Activated CD8-positive, alpha-beta memory T cell treated with anti-CD3 and anti-CD28 coated beads, Interleukin-2, amount 10 ng/mL, durations not matched to agents 7 days and 5 days (primary cell): ENCODE results near the gene PPIL4. TPM values are rescaled to one million over a fixed set of nuclear protein-coding genes. Genes with fewer than 3 reads are reported as not detected.

Experiments
- ATAC-seq: fragments of 150-1000 bp; cut with Tn5 transposase; one replicate; pipeline ENCODE4 v1.10.0; 2021; ENCODE audit warnings: moderate library complexity
- CTCF ChIA-PET: fragments of 350-600 bp; sonication (Branson Sonifier 250); formaldehyde crosslinking; loops from one replicate; lab custom pipeline; 2021; ENCODE audit warnings: antibody characterized with exemption; lab: Charles Lee
- DNase-seq: peaks from one replicate; pipeline ENCODE4 v3.0.0-alpha.2; 2020
- H3K27ac Mint-ChIP-seq: one replicate; pipeline ENCODE4 v1.8.0; 2021; ENCODE audit warnings: mild to moderate bottlenecking, mixed read lengths
- H3K27me3 Mint-ChIP-seq: one replicate; pipeline ENCODE4 v1.8.0; 2021; ENCODE audit warnings: mixed read lengths
- H3K36me3 Mint-ChIP-seq: one replicate; pipeline ENCODE4 v1.8.0; 2021; ENCODE audit warnings: mild to moderate bottlenecking, mixed read lengths
- H3K4me1 Mint-ChIP-seq: one replicate; pipeline ENCODE4 v1.8.0; 2021; ENCODE audit warnings: mixed read lengths
- H3K4me3 Mint-ChIP-seq: one replicate; pipeline ENCODE4 v1.8.0; 2021; ENCODE audit warnings: mild to moderate bottlenecking, moderate library complexity, mixed read lengths
- H3K9me3 Mint-ChIP-seq: one replicate; pipeline ENCODE4 v1.8.0; 2022; ENCODE audit warnings: low read depth, mixed read lengths
- total RNA-seq, 2 experiments: library from RNA; stranded (reverse); gene quantifications; one replicate each; pipeline ENCODE4 v1.2.3, GENCODE V29; 2021

Gene PPIL4, protein sequence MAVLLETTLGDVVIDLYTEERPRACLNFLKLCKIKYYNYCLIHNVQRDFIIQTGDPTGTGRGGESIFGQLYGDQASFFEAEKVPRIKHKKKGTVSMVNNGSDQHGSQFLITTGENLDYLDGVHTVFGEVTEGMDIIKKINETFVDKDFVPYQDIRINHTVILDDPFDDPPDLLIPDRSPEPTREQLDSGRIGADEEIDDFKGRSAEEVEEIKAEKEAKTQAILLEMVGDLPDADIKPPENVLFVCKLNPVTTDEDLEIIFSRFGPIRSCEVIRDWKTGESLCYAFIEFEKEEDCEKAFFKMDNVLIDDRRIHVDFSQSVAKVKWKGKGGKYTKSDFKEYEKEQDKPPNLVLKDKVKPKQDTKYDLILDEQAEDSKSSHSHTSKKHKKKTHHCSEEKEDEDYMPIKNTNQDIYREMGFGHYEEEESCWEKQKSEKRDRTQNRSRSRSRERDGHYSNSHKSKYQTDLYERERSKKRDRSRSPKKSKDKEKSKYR
- 10 to 100 TPM; 17.8 to 18.7 TPM for total RNA-seq

- H3K9me3 Mint-ChIP-seq = no peaks in the 10 kb centered on the region
- CTCF ChIA-PET = interaction anchor here (0.6 to 9.3 kb wide), 19 partner anchors 9 to 822 kb away, joined by 3 to 90 read pairs (median 4); partner anchors contain the start of genes GINM1, KATNA1 and LATS1
- H3K4me1 Mint-ChIP-seq = peaks cover 37% of the 10 kb centered on the region
- peak within 1 kb of the TSS; percentile 99 for H3K4me3 Mint-ChIP-seq
- H3K27me3 Mint-ChIP-seq = no peaks in the 10 kb centered on the region
- DNase-seq (peak; percentile 97), ATAC-seq (peak; percentile 86)
- H3K27ac Mint-ChIP-seq = peak within 1 kb of the TSS; percentile 99
- H3K36me3 Mint-ChIP-seq = peaks cover 2% of the 10 kb centered on the region
Measured at GRCh38 chr6:149545754-149546471, at the start of gene PPIL4. TSS of gene PPIL4 (minus strand) at chr6:149546043. CDS start at chr6:149546005, 38 bp downstream.

DNA sequence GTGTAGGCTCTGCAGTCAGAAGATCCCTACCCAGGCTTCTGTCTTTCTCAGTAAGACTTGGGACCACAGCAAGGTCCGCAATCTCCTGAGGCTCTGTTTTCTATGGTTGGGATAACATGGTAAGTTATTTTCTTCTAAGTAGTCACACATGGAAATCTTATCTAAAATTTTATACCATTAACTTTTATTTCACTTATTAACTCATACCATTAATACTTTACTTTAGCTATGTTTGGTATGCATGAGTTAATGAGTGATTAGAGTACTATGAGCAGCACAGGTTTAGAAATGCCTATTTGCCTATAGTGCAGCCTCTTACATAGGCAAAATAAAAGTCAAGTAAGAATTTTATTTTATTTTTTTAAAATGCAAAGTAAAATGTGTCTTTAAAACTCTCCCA lies 47.6 kb upstream of the PPIL4 start:
- peaks cover 41% of the 10 kb centered on the region for H3K36me3 Mint-ChIP-seq
- CTCF ChIA-PET = no interaction called here
- H3K27ac Mint-ChIP-seq = no peak overlapping the region
- H3K9me3 Mint-ChIP-seq = no peaks in the 10 kb centered on the region
- no peaks in the 10 kb centered on the region for H3K27me3 Mint-ChIP-seq
- no peaks in the 10 kb centered on the region for H3K4me1 Mint-ChIP-seq
- DNase-seq (no peak), ATAC-seq (no peak)
- no peak overlapping the region for H3K4me3 Mint-ChIP-seq

DNA sequence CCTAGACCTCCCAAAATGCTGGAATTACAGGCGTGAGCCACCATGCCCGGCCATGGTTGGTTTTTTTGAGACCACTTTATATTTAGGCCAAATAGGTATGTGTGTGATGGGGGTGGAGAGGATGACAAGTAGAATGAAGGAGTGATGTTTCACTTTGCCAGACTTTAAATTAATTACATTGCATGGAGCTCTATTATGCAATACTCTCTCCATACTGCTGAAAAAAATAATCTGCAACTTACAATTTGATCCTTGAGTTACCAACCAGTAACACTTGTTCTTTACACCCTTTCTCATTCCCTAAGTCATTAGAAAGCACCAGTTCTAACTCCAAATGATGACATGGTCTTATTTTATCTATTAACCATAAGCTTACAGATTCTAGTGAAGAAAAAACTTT lies 47.1 kb upstream of the PPIL4 start:
- no peaks in the 10 kb centered on the region for H3K9me3 Mint-ChIP-seq
- no peak overlapping the region for H3K27ac Mint-ChIP-seq
- no peaks in the 10 kb centered on the region for H3K27me3 Mint-ChIP-seq
- H3K36me3 Mint-ChIP-seq = peaks cover 38% of the 10 kb centered on the region
- CTCF ChIA-PET = interaction anchor here (0.7 kb wide), 1 partner anchor 18 kb away, joined by 3 read pairs; no protein-coding TSS in a partner anchor
- DNase-seq (no peak), ATAC-seq (no peak)
- no peaks in the 10 kb centered on the region for H3K4me1 Mint-ChIP-seq
- no peak overlapping the region for H3K4me3 Mint-ChIP-seq

- no peaks in the 10 kb centered on the region for H3K27me3 Mint-ChIP-seq
- CTCF ChIA-PET = interaction anchor here (1.4 kb wide), 1 partner anchor 62 kb away, joined by 3 read pairs; the partner anchor contains the start of gene KATNA1
- no peak for DNase-seq
- H3K27ac Mint-ChIP-seq = no peak overlapping the region
- H3K4me1 Mint-ChIP-seq = no peaks in the 10 kb centered on the region
- no peaks in the 10 kb centered on the region for H3K9me3 Mint-ChIP-seq
- H3K36me3 Mint-ChIP-seq = peaks cover 28% of the 10 kb centered on the region
- no peak overlapping the region for H3K4me3 Mint-ChIP-seq
- no peak for ATAC-seq
Measured at GRCh38 chr6:149586149-149586548, 40.3 kb upstream of the PPIL4 start.

DNA sequence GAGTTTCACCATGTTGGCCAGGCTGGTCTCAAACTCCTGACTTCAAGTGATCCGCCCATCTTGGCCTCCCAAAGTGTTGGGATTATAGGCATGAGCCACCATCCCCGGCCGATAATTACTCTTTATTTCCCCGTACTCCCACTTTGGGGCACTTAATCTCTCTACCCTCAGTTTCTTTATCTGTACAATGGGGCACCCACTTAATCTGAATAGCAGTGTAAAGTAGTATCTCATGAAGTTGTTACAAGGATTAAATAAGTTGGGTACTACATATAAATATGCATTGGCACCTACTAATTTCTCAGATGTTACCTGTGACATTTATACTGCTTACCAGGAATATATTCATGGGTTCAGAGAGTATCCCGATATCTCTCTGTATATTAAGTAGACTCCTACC lies 35.5 kb upstream of the PPIL4 start:
- Mint-ChIP-seq H3K27ac (no peak overlapping the region), H3K4me1 (no peaks in the 10 kb centered on the region), H3K4me3 (no peak overlapping the region), H3K36me3 (peaks cover 28% of the 10 kb centered on the region), H3K9me3 (no peaks in the 10 kb centered on the region), H3K27me3 (no peaks in the 10 kb centered on the region)
- ATAC-seq (no peak), DNase-seq (no peak)
- CTCF ChIA-PET = no interaction called here

DNA sequence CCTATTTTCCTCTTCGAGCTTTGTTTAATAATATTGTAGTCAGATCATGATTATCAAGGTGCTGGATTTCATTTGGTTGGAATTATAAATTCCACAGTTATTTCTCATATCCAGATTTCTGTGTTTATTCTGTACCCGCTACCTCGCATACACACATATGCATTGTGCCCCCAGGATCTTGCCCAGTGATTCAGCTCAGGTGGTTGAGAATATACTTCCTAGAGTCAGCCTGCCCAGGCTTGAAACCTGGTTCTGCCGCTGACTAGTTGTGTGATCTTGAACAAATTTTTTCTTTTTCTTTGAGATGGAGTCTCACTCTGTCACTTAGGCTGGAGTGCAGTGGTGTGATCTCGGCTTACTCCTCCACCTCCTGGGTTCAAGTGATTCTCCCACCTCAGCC lies 35.0 kb upstream of the PPIL4 start:
- DNase-seq = no peak
- CTCF ChIA-PET = no interaction called here
- no peak overlapping the region for H3K4me3 Mint-ChIP-seq
- H3K27ac Mint-ChIP-seq = no peak overlapping the region
- no peaks in the 10 kb centered on the region for H3K4me1 Mint-ChIP-seq
- H3K36me3 Mint-ChIP-seq = peaks cover 26% of the 10 kb centered on the region
- no peaks in the 10 kb centered on the region for H3K9me3 Mint-ChIP-seq
- no peak for ATAC-seq
- H3K27me3 Mint-ChIP-seq = no peaks in the 10 kb centered on the region

- CTCF ChIA-PET = interaction anchor here (8.9 kb wide), 1 partner anchor 19 kb away, joined by 90 read pairs; the partner anchor contains the start of gene PPIL4
- H3K36me3 Mint-ChIP-seq = no peaks in the 10 kb centered on the region
Measured at GRCh38 chr6:149567945-149568585, 22.2 kb upstream of the PPIL4 start.

GRCh38 chr6:149567194-149567586 lies 21.3 kb upstream of the PPIL4 start:
- H3K27ac Mint-ChIP-seq = peak overlapping the region; percentile 85
- peak overlapping the region; percentile 92 for H3K4me3 Mint-ChIP-seq
- H3K4me1 Mint-ChIP-seq = peaks cover 17% of the 10 kb centered on the region
- DNase-seq = no peak
- CTCF ChIA-PET = interaction anchor here (8.9 kb wide), 1 partner anchor 19 kb away, joined by 90 read pairs; the partner anchor contains the start of gene PPIL4
- H3K27me3 Mint-ChIP-seq = peaks cover 6% of the 10 kb centered on the region
- H3K36me3 Mint-ChIP-seq = no peaks in the 10 kb centered on the region
- no peak for ATAC-seq
- no peaks in the 10 kb centered on the region for H3K9me3 Mint-ChIP-seq

More at GRCh38 chr6:149567945-149568585, 22.2 kb upstream of the PPIL4 start:
- DNase-seq = no peak
- H3K4me1 Mint-ChIP-seq = peaks cover 17% of the 10 kb centered on the region
- no peaks in the 10 kb centered on the region for H3K9me3 Mint-ChIP-seq
- peaks cover 6% of the 10 kb centered on the region for H3K27me3 Mint-ChIP-seq
- ATAC-seq = no peak
- peak overlapping the region; percentile 5 for H3K4me3 Mint-ChIP-seq
- no peak overlapping the region for H3K27ac Mint-ChIP-seq

DNA sequence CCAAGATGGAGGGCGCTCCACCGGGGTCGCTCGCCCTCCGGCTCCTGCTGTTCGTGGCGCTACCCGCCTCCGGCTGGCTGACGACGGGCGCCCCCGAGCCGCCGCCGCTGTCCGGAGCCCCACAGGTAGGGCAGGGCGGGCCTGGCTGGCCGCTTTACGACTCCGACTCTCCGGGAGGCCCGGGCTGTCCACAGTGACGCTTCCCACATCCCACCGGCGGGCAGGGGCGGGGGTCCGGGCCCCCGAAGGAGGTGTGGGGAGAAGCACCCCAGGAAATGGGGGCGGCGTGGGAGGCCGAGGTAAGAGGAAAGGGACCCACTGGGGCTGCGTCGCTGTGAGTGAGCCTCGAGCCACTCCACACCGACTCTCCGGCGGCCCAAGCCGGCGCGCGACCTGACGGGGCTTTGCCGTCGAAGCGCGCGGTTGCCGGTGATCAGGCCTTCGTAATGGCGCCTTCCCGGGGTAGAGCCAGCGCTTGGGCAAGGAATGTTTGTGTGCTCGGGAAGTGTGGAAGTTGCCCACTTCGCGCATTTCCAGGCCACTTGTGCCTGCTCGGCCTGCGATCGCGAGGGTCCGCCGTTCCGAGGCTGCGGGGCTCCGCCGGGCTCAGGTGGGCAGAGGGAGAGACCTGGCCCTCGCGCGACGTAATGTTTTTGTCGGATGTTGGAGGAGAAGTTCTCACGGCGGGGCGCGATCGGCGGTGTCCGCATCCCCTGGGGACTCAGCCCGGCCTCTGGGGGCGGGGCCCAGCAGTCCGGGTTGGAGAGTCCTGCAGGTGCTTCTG lies 20.8 kb upstream of the PPIL4 start:
- Mint-ChIP-seq H3K4me1 (peaks cover 17% of the 10 kb centered on the region), H3K36me3 (no peaks in the 10 kb centered on the region), H3K4me3 (peak overlapping the region; percentile 92), H3K27me3 (peaks cover 6% of the 10 kb centered on the region), H3K27ac (peak overlapping the region; percentile 85), H3K9me3 (no peaks in the 10 kb centered on the region)
- DNase-seq (peak; percentile 70), ATAC-seq (peak; percentile 40)
- CTCF ChIA-PET = interaction anchor here (1.1 to 8.9 kb wide), 3 partner anchors 18 to 120 kb away, joined by 3 to 90 read pairs (median 4); partner anchors contain the start of gene PPIL4

GRCh38 chr6:149565527-149566409 lies 19.9 kb upstream of the PPIL4 start, which contains the start of gene GINM1:
TSS of gene GINM1 (plus strand) at chr6:149566375. CDS start at chr6:149566415, 40 bp downstream.
- H3K4me3 Mint-ChIP-seq = peak within 1 kb of the TSS; percentile 92
- DNase-seq (peak; percentile 96), ATAC-seq (peak; percentile 92)
- no peaks in the 10 kb centered on the region for H3K36me3 Mint-ChIP-seq
- H3K27ac Mint-ChIP-seq = peak within 1 kb of the TSS; percentile 85
- CTCF ChIA-PET = interaction anchor here (0.9 to 8.9 kb wide), 9 partner anchors 12 to 151 kb away, joined by 3 to 90 read pairs (median 3); partner anchors contain the start of gene PPIL4
- peaks cover 6% of the 10 kb centered on the region for H3K27me3 Mint-ChIP-seq
- H3K9me3 Mint-ChIP-seq = no peaks in the 10 kb centered on the region
- H3K4me1 Mint-ChIP-seq = peaks cover 17% of the 10 kb centered on the region

GRCh38 chr6:149563928-149564325 lies 18.1 kb upstream of the PPIL4 start:
- Mint-ChIP-seq H3K27ac (no peak overlapping the region), H3K27me3 (peaks cover 19% of the 10 kb centered on the region)

More at GRCh38 chr6:149563928-149564325, 18.1 kb upstream of the PPIL4 start:
- Mint-ChIP-seq H3K4me1 (peaks cover 17% of the 10 kb centered on the region), H3K4me3 (no peak overlapping the region), H3K9me3 (no peaks in the 10 kb centered on the region), H3K36me3 (no peaks in the 10 kb centered on the region)
- ATAC-seq (no peak), DNase-seq (no peak)
- CTCF ChIA-PET = interaction anchor here (0.6 to 8.9 kb wide), 3 partner anchors 15 to 400 kb away, joined by 3 to 90 read pairs (median 4); partner anchors contain the start of genes PPIL4 and ULBP1
